Cardiac ventricle fibroblast (primary cell): Measurements from ENCODE around the gene GBP3. TPM values are rescaled to one million over a fixed set of nuclear protein-coding genes. Genes with fewer than 3 reads are reported as not detected.

Experiments
- total RNA-seq: library from RNA; depleted of rRNA; stranded (reverse); fragments of >200 nt; gene quantifications from 2 replicates; pipeline ENCODE4 v1.2.3, GENCODE V29; 2015

The GBP3 gene
- 7.1 and 9.2 TPM in 2 replicates for total RNA-seq

GRCh38 chr1:89022167-89022959 is at the start of gene GBP3:
Gene GBP3, minus strand, starts transcription at chr1:89022866. Its CDS starts 2,145 bp downstream, at chr1:89020721.

GRCh38 chr1:89065079-89065868 is 42.6 kb upstream of the GBP3 start, which contains the start of gene GBP1:
Gene GBP1, minus strand, starts transcription at chr1:89065208. Its CDS starts 1,974 bp downstream, at chr1:89063234.

Other genes with a start within 250 kb of the GBP3 start
- 25.6 and 29.4 TPM in 2 replicates for gene GTF2B, start 131.3 kb downstream of the GBP3 start, total RNA-seq
- gene KYAT3, start 30.2 kb downstream of the GBP3 start, total RNA-seq, result 16.3 and 25.3 TPM in 2 replicates
- gene RBMXL1, start 30.2 kb downstream of the GBP3 start, total RNA-seq, result 8.2 and 12.9 TPM in 2 replicates
- gene GBP1, start 42.3 kb upstream of the GBP3 start, total RNA-seq, result 14.0 and 15.4 TPM in 2 replicates
- gene GBP2, start 103.2 kb upstream of the GBP3 start, total RNA-seq, result 28.8 and 30.5 TPM in 2 replicates
- not detected in 2 replicates for gene GBP7, start 153.1 kb upstream of the GBP3 start, total RNA-seq
- gene GBP4, start 176.1 kb upstream of the GBP3 start, total RNA-seq, result 0.94 and 6.9 TPM in 2 replicates
- 0.05 TPM in 1 of 2 replicates, not detected in the other for gene GBP5, start 250.0 kb upstream of the GBP3 start, total RNA-seq